Esophagus (tissue), 2 donors: ENCODE data around the gene PASK. TPM values are rescaled to one million over a fixed set of nuclear protein-coding genes. Genes with fewer than 3 reads are reported as not detected.

Source experiments
- H3K27ac ChIP-seq, 2 donors: one replicate each; pipeline ENCODE4 v1.5.1; 2013; ENCODE audit warnings: low read depth in 2 of 2, mild to moderate bottlenecking in 2 of 2, inconsistent platforms in 1 of 2, low read length in 1 of 2, moderate library complexity in 1 of 2
- H3K27me3 ChIP-seq, 2 donors: one replicate each; pipeline ENCODE4 v1.6.1; 2013; ENCODE audit warnings: low read length in 2 of 2, control low read depth in 1 of 2, mild to moderate bottlenecking in 1 of 2; ENCODE audit not compliant: insufficient read depth in 2 of 2, control insufficient read depth in 1 of 2
- H3K36me3 ChIP-seq, 2 donors: one replicate each; pipeline ENCODE4 v1.6.1; 2013; ENCODE audit warnings: low read length in 1 of 2; ENCODE audit not compliant: control insufficient read depth in 2 of 2, insufficient read depth in 2 of 2
- H3K4me1 ChIP-seq, 2 donors: one replicate each; pipeline ENCODE4 v1.6.1; 2013; ENCODE audit warnings: low read length in 1 of 2; ENCODE audit not compliant: control insufficient read depth in 2 of 2, insufficient read depth in 2 of 2
- H3K4me3 ChIP-seq, 2 donors: one replicate each; pipeline ENCODE4 v1.5.1; 2013; ENCODE audit warnings: low read length in 2 of 2, mild to moderate bottlenecking in 2 of 2, low read depth in 1 of 2, moderate library complexity in 1 of 2
- H3K9me3 ChIP-seq, 2 donors: one replicate each; pipeline ENCODE4 v1.6.1; 2013; ENCODE audit warnings: mild to moderate bottlenecking in 2 of 2, low read depth in 1 of 2, low read length in 1 of 2, moderate library complexity in 1 of 2; ENCODE audit not compliant: control insufficient read depth in 2 of 2, insufficient read depth in 1 of 2
- WGBS, 2 donors: extraction: QIAGEN DNeasy Blood & Tissue Kit; methylation state at CpG; one replicate each; pipeline ENCODE4 v1.1.7; 2013; 5-methylcytosine and 5-hydroxymethylcytosine counted together
- polyA plus RNA-seq, 2 donors: library from polyadenylated mRNA; stranded (reverse); fragments of 200-250 nt; gene quantifications; one replicate each; pipeline ENCODE4 v1.2.3, GENCODE V29; 2013
- donor health status: healthy with polysubstance abuse.
- donor health status: Bipolar disorder and iron deficiency.

Gene PASK
- polyA plus RNA-seq, 2 donors = 4.9 to 7.8 TPM

DNA sequence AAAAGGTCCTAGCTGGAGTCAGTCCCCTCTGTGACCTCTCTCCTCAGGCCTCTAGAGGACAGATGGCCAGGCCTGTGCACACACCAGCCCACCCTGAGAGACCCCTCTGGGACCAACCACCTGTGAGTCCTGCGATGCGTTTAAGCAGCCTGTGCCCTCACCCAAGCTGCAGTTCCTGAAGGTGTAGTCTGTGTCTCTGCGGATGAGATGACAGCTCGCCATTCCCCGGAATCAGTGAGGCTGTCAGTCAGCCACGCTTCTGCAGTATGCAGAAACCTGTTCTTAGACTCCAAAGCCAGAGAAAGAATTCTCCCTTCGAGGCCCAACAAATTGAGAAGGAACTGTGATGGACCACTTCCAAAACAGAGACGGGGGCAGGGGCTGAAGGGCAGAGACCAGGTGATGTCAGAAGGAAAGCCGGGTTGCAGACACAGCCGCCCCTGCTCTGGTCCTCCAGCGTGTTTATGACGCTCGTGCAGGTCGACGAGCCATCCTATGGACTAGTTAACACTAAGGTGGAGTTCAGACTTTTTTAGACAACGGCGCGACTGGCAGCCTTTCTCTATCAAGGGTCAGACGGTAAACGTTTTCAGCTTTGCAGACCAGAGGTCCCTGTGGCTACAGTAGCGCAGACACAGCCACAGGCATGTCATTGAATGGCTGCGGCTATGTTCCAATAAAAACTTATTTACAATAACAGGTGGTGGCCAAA is 57.4 kb downstream of the PASK start:
- H3K27ac ChIP-seq = no peak overlapping the region
- 88 to 93% methylated on average over 22 of the region's 22 CpGs for WGBS, 2 donors
- no peak overlapping the region for H3K4me3 ChIP-seq
- H3K27me3 ChIP-seq = no peaks in the 10 kb centered on the region
- peaks cover 24 to 43% of the 10 kb centered on the region in 2 donors for H3K36me3 ChIP-seq
- H3K4me1 ChIP-seq = no peaks in the 10 kb centered on the region
- no peaks in the 10 kb centered on the region for H3K9me3 ChIP-seq

DNA sequence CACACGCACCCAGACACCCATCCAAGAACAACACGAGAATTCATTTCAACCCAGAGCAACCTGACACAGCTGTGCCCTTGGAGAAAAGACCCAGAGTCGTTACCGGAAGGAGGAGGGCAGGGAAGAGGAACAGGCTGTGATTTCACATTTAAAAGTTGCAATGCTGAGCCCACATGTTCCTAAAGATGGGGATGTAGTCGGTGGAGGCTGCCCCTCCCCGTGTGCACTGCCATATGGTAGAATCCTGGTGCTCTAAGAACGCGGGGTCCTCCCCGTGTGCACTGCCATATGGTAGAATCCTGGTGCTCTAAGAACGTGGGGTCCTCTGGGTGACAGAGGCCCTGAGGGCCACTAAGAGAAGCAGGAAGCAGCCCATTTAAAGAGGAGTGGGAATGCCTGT is 58.1 kb downstream of the PASK start:
- WGBS, 2 donors = 79% methylated on average over 10 of the region's 10 CpGs
- no peaks in the 10 kb centered on the region for H3K27me3 ChIP-seq
- peaks cover 24 to 43% of the 10 kb centered on the region in 2 donors for H3K36me3 ChIP-seq
- no peaks in the 10 kb centered on the region for H3K9me3 ChIP-seq
- no peak overlapping the region for H3K27ac ChIP-seq
- H3K4me1 ChIP-seq = no peaks in the 10 kb centered on the region
- no peak overlapping the region for H3K4me3 ChIP-seq

DNA sequence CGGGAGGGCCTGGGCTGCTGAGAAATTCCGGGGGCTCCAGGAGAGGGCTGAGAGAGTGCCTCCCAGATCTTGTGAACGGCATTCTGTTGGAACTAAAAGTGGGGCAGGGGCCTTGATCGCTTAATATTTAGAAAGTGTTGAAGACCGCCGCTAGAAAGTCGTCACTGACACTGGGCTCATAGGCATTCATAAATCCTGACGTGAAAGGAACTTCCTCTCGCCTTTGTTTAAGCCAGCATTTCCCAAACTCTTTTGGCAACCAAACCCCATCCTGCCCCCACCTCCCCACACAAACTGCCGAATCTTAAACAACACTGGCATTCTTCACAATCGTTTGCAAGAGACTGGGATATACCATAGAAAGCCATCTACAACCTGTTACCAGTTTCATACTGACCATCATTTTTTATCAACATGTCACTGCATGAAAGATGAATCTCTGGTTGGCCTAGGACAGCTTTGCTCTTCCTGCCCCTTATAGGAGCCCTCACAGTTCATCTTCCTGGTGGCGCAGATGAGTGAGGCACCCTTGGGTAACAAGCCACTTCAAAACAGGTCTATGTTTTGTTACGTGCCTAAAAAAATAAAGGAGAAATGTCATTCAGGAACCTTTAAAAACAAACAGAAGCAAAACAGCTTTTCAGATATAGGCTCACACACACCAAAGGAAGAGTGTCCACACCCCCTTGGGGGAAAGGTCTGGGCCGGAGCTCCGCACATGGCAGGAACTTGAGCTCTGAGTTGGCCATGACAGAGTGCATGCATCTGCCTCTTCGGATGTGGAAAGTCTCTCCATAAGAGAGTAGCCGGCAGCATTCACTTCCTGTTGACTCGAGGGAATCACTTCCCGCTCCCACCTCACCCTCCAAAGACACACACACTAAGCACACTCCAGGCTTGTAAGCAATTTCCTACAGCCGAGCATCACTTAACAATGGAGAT is 60.2 kb downstream of the PASK start:
- WGBS, 2 donors = 74 to 83% methylated on average over 20 of the region's 20 CpGs
- peaks cover 18 to 37% of the 10 kb centered on the region in 2 donors for H3K36me3 ChIP-seq
- no peak overlapping the region for H3K4me3 ChIP-seq
- no peak overlapping the region for H3K27ac ChIP-seq
- no peaks in the 10 kb centered on the region for H3K9me3 ChIP-seq
- H3K27me3 ChIP-seq = no peaks in the 10 kb centered on the region
- no peaks in the 10 kb centered on the region for H3K4me1 ChIP-seq

DNA sequence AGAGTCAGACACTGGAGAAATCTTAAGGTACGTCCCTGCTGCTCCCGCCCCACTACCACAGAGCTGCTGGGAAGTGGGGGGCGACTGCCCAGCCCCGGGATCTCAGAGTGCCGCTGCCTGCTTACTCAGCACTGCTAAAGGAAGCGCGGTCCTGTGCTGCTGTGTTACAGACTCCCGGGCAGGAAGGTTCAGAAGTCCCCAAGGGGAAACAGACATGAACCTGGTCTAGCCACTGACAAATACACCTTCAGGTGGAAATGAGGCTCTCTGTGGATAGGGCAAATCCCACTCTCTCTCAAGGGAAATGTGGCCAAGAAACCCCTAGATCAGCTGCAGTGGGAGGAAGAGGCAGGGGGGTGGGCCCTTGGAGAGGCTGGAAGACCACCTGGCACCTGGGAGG is 60.9 kb downstream of the PASK start:
- H3K4me3 ChIP-seq = no peak overlapping the region
- peaks cover 13 to 33% of the 10 kb centered on the region in 2 donors for H3K36me3 ChIP-seq
- no peak overlapping the region for H3K27ac ChIP-seq
- H3K4me1 ChIP-seq = no peaks in the 10 kb centered on the region
- H3K9me3 ChIP-seq = no peaks in the 10 kb centered on the region
- H3K27me3 ChIP-seq = no peaks in the 10 kb centered on the region
- 82 to 90% methylated on average over 8 of the region's 8 CpGs for WGBS, 2 donors

DNA sequence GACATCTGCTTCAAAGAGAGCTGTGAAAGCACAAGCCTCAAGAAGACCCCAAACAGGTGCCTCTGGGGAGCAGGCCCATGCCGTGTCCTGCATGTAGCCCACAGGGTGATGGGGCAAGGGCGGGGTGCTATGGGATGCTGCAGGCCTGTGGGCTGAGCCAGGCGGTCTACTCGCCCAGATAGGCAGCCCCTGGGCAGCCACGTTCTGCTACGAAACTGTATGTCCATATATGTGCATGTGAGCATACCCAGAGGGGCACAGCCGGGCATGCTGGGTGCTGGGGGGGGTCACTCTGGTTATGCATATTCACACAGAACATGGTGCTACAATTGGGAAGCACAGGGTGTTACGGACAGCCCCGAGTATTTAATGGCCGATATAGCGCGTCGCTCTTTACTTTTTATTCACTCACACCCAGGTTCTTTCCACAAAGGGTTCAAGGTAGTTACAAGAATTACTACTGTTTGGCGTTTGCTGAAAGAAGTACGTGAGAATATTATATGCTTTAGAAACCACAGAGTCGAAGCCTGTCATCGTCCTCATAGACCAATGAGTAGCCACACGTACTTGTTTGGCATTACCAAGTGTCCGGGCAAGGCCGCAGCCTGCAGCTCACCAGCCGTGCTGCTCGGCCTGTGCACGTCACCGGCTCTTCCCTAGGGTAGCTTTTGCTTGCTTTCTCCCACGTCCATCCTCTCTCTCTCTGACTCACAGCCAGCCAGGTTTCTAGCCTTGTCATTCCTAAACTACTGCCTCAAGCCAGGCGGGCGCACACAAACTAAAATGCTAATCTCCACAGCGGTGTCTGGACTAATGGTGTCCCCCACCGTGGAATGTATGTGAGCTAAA is 61.6 kb downstream of the PASK start:
- Histone ChIP-seq H3K27ac (no peak overlapping the region), H3K4me3 (no peak overlapping the region), H3K9me3 (no peaks in the 10 kb centered on the region), H3K36me3 (peaks cover 13 to 29% of the 10 kb centered on the region in 2 donors), H3K27me3 (no peaks in the 10 kb centered on the region), H3K4me1 (no peaks in the 10 kb centered on the region)
- WGBS, 2 donors = 93 to 94% methylated on average over 29 of the region's 29 CpGs

DNA sequence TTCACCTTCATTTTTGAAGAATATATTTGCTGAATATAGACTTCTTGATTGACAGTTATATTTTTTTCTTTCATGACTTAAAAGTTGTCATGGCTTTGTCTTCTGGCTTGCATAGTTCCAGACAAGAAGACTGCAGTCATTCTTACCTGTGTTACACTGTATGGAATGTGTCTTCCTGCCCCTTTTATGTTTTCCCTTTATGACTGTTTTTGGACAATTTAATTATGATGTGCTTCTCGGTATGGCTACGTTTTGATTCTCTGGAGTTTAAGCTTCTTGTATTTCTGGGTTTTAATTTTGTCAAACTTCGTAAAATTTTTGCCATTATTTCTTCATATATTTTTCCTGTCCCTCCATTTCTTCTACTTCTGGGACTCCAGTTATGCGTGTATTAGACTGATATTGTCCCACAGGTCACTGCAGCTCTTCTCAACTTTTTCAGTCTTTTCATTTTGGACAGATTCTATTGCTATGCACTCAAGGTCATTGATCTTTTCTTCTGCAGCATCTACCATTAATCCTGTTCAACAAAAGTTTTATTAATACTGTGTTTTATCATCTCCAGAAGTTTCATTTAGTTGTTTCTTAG is 64.3 kb downstream of the PASK start:
- Histone ChIP-seq H3K27ac (no peak overlapping the region), H3K9me3 (no peaks in the 10 kb centered on the region), H3K4me1 (peaks cover 0 to 5% of the 10 kb centered on the region in 2 donors), H3K4me3 (no peak overlapping the region), H3K36me3 (peaks cover 6 to 26% of the 10 kb centered on the region in 2 donors), H3K27me3 (no peaks in the 10 kb centered on the region)
- WGBS, 2 donors = 96 to 98% methylated on average over 4 of the region's 4 CpGs

DNA sequence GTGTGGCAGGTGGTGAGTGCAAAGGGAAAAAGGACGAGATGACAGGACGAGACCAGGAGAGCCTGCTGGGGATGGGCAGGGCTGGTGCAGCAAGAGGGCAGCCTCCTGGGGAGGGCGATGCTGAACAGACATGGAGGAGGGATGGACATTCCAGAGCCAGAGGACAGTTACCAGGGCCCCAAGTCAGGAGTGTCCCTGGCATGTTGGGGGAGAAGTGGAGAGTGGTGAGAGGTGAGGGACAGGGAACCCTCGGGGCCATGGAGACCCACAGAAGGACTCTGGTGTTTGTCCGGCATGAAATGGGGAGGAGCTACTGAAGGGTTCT is 66.2 kb downstream of the PASK start:
- H3K9me3 ChIP-seq = no peaks in the 10 kb centered on the region
- no peaks in the 10 kb centered on the region for H3K27me3 ChIP-seq
- peaks cover 0 to 5% of the 10 kb centered on the region in 2 donors for H3K4me1 ChIP-seq
- WGBS, 2 donors = 82 to 86% methylated on average over 5 of the region's 5 CpGs
- H3K4me3 ChIP-seq = no peak overlapping the region
- peaks cover 2 to 11% of the 10 kb centered on the region in 2 donors for H3K36me3 ChIP-seq
- no peak overlapping the region for H3K27ac ChIP-seq

DNA sequence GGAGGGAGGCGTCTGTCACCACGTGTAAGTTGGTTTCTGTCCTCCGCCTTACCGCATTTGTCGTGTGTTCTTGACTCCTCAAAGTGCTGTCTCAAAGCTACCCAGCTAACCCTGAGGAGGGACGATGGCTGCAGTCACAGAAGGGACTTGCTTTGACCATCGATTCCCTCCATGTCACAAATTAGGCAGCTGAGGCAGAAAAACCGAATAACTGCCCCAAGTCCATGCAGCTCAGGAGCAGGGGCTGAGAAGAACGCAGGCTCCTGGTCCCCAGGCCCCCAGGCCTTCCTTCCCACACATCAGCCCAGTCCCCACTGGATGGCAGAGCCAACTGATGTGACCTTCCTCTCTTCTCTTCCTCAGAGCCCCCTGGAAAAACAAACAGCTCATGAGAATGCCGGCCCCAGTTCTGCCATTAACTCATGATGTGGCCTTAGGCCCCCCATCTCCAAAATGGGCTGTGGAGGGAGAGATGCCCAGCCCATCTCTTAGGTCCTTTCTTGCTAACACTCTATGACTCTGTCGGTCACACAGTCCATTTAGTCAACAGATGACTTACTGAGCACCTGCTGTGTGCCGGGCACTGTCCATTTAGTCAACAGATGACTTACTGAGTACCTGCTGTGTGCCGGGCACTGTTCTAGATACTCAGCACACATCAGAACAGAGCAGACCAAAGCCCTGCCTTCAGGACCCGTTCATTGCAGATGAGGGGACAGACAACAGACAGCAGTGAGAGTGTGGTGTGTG is 66.8 kb downstream of the PASK start:
- Histone ChIP-seq H3K4me1 (peaks cover 0 to 5% of the 10 kb centered on the region in 2 donors), H3K4me3 (no peak overlapping the region), H3K9me3 (no peaks in the 10 kb centered on the region), H3K27me3 (no peaks in the 10 kb centered on the region), H3K36me3 (peaks cover 0 to 6% of the 10 kb centered on the region in 2 donors), H3K27ac (no peak overlapping the region)
- WGBS, 2 donors = 75% methylated on average over 14 of the region's 14 CpGs
